Gastrocnemius medialis (tissue), 4 donors: ENCODE measurements around the gene PAX5.

Experiments used
- POLR2A ChIP-seq, 2 donors: fragments of 450-650 bp; IDR thresholded peaks; one replicate each; pipeline ENCODE4 v1.6.1; 2017; ENCODE audit warnings: antibody characterized with exemption in 2 of 2, mild to moderate bottlenecking in 2 of 2, moderate library complexity in 2 of 2
- TF ChIP-seq, protein P1 (sequence below), 5 experiments: fragments of 450-650 bp in 3 of 5; fragments of 200-600 bp in 2 of 5; sonication (generic) in 2 of 5; IDR thresholded peaks in 4 of 5; conservative IDR thresholded peaks in 1 of 5; 1 replicate in 4 of 5; 2 replicates in 1 of 5; pipeline ENCODE4 v1.5.1; 2016 to 2019; ENCODE audit warnings: antibody characterized with exemption in 5 of 5, mild to moderate bottlenecking in 3 of 5, moderate library complexity in 3 of 5

DNA sequence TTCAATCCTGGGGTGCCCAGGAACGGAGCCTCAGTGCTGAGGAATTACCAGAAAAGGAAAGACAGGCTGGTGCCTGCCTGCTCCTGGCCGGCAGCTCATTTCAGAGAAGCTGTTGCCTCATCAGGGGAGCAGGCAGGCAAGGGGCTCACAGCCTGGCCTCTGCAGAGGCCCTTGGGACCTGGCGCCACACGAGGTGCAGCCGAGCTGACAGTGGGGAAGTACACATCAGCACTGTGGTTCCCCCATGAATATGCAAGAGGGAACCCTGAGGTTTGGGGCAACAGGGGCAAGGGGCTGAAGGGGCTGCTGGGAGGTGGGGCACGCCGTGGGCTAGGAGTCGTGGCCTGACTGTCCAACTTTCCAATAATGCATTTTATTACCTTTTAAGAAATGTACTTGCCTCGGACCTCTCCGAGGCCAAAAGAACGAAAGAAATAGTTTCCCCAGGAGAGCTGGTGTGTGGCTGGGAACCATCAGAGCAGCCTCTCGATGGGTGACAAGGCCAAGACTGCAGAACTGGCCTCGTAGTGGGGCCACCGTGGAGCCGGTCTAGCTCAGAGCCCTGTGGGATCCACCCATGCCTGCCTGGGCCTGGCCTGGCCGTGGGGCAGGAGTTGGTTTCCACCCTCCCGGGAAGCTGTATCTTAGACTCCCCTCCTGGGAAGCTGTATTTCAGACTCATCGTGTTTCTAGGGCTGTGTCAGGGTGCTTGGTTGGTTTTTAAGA is 198.6 kb downstream of the PAX5 start:
- TF ChIP-seq, protein P1, sequence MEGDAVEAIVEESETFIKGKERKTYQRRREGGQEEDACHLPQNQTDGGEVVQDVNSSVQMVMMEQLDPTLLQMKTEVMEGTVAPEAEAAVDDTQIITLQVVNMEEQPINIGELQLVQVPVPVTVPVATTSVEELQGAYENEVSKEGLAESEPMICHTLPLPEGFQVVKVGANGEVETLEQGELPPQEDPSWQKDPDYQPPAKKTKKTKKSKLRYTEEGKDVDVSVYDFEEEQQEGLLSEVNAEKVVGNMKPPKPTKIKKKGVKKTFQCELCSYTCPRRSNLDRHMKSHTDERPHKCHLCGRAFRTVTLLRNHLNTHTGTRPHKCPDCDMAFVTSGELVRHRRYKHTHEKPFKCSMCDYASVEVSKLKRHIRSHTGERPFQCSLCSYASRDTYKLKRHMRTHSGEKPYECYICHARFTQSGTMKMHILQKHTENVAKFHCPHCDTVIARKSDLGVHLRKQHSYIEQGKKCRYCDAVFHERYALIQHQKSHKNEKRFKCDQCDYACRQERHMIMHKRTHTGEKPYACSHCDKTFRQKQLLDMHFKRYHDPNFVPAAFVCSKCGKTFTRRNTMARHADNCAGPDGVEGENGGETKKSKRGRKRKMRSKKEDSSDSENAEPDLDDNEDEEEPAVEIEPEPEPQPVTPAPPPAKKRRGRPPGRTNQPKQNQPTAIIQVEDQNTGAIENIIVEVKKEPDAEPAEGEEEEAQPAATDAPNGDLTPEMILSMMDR (IDR thresholded peaks at IDR 0.05 in 4 of 5, conservative IDR thresholded peaks at IDR 0.05 in 1 of 5), result no peak
- no peak for TF ChIP-seq POLR2A (IDR thresholded peaks at IDR 0.05)
